ENCODE results near the gene MAGT1. TPM values are rescaled to one million over a fixed set of nuclear protein-coding genes. Genes with fewer than 3 reads are reported as not detected.

MAGT1 gene
- total and polyA plus RNA-seq, 2 of the 4 experiments (the other 2 are of a cell fraction) = 27.3 to 74.7 TPM

DNA sequence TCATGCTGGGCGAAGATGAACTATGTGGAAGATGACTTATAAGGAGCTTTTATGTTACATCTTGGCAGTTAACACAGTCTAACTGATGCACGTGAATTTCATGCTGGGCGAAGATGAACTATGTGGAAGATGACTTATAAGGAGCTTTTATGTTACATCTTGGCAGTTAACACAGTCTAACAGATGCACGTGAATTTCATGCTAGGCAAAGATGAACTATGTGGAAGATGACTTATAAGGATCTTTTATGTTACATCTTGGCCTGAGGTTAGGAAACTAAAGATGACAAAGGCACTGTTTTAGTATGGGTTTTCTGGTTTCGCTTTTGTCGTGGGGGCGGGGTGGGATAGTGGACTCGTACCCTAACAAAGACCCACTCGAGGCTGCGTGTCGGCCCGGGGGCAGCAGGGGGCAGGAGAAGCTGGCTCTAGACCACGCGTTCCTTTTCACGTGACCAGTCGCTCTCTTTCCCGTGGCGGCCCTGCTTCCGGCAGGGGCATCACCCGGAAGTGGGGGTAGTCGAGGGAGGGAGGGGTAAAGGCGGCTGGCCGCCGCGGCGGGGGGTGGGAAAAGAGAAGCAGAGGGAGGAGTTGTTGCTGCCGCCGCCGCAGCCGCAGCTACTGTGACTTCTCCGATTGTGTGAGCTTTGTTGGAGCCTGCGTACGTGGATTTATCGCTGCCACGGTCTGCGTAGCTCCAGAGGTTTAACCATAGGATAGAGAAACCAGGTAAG is 15.0 kb upstream of the MAGT1 start, which contains the start of gene ATP7A:
ATP7A (plus strand) TSS at position 586 of the 733 bp plus-strand sequence. CDS start 60,949 bp downstream, outside the sequence.
- Histone ChIP-seq H3K14ac (replicated peaks; ENCODE audit: low read depth, low read length) (peak within 1 kb of the TSS; percentile 93), H2BK15ac (ENCODE audit: low read depth, low read length) (peak within 1 kb of the TSS; percentile 59; the same call in 1 of the 3 replicates), H2BK120ac (ENCODE audit: low read depth, low read length) (peak within 1 kb of the TSS; percentile 50), H2AK9ac (replicated peaks; ENCODE audit: low read depth, low read length, poor library complexity) (no peak within 1 kb of the TSS), H3K4me3 (ENCODE audit: insufficient read depth, low read depth, low read length) (peak within 1 kb of the TSS; percentile 99), H2AK5ac (ENCODE audit: low read depth, low read length) (no peak within 1 kb of the TSS), H3K27me3 (ENCODE audit: control insufficient read depth, insufficient read depth, low read length) (no peaks in the 10 kb centered on the region), H3K56ac (ENCODE audit: extremely low read depth, insufficient read depth, low read length) (peak within 1 kb of the TSS; percentile 61; the same call in 1 of the 2 replicates), H2AFZ (replicated peaks; ENCODE audit: low read length, poor library complexity) (peak within 1 kb of the TSS; percentile 88), H3K4me2 (ENCODE audit: low read depth, low read length) (peak within 1 kb of the TSS; percentile 96), H4K20me1 (ENCODE audit: insufficient read depth, low read length) (no peaks in the 10 kb centered on the region), H3K9me3 (ENCODE audit: control insufficient read depth, insufficient read depth, low read length) (no peaks in the 10 kb centered on the region), H3K36me3 (ENCODE audit: control insufficient read depth, insufficient read depth, low read length) (no peaks in the 10 kb centered on the region), H3K4ac (ENCODE audit: low read depth, low read length) (peak within 1 kb of the TSS; percentile 77), H3K9ac (ENCODE audit: low read depth, low read length) (peak within 1 kb of the TSS; percentile 99), H4K8ac (ENCODE audit: low read depth in 2 of 2, low read length in 2 of 2) (peak within 1 kb of the TSS; percentile 65 to 80), H3K79me1 (ENCODE audit: low read depth in 1 of 2, low read length in 2 of 2) (peaks cover 0 to 4% of the 10 kb centered on the region in 2 experiments; a peak in 1 of 4 replicates), H3K23ac (ENCODE audit: low read depth, low read length) (peak within 1 kb of the TSS; percentile 51; the same call in 1 of the 2 replicates), H4K5ac (ENCODE audit: low read depth, low read length) (peak within 1 kb of the TSS; percentile 83), H3K27ac (ENCODE audit: insufficient read depth, low read length) (peak within 1 kb of the TSS; percentile 92), H4K91ac (ENCODE audit: insufficient read depth, low read depth, low read length) (peak within 1 kb of the TSS; percentile 43), H2BK5ac (ENCODE audit: low read depth, low read length, poor library complexity, severe bottlenecking) (peak within 1 kb of the TSS; percentile 66), H3K9me1 (ENCODE audit: insufficient read depth, low read length) (no peaks in the 10 kb centered on the region), H3K4me1 (ENCODE audit: control insufficient read depth, insufficient read depth, low read length) (no peaks in the 10 kb centered on the region), H2BK20ac (ENCODE audit: low read depth, low read length) (peak within 1 kb of the TSS; percentile 36), H3K18ac (ENCODE audit: low read depth, low read length) (peak within 1 kb of the TSS; percentile 91; the same call in 1 of the 2 replicates)
- ATAC-seq (ENCODE audit: low read depth) (peak; percentile 87), DNase-seq (peak; percentile 88)
- in situ Hi-C loops (cut with MboI; ENCODE audit: low sequenced_read_pairs) (loop anchor here (10.0 kb wide), 1 partner anchor 105 kb away; no protein-coding TSS in a partner anchor), intact Hi-C loops (cut with micrococcal nuclease) (loop anchor here (1.0 kb wide), 2 partner anchors 119 to 182 kb away; no protein-coding TSS in a partner anchor), dilution Hi-C loops (cut with HindIII; ENCODE audit: low sequenced_read_pairs, unreplicated experiment) (no loop called here)
- WGBS, 2 experiments (ENCODE audit: extremely low coverage in 2 of 2, insufficient read length in 1 of 2) = 29% methylated on average over 15 of the region's 36 CpGs; no CpG with 5 or more reads in 1 of the 2 experiments
- BruUV-seq (replicated peaks) = no TSS peak
- ChIA-PET CTCF (interaction anchor here (0.6 to 1.2 kb wide), 4 partner anchors 12 to 1461 kb away, joined by 3 to 4 read pairs (median 3); no protein-coding TSS in a partner anchor), POLR2A (ENCODE audit: unreplicated experiment) (interaction anchor here (0.6 to 0.8 kb wide), 2 partner anchors 11 to 13 kb away, joined by 4 read pairs; partner anchors contain the start of gene COX7B)
- peak; percentile 66 for TF ChIP-seq RAD21 (IDR thresholded peaks at IDR 0.05; ENCODE audit: low read length)
- no peak for TF ChIP-seq RCOR1 (IDR thresholded peaks at IDR 0.05; ENCODE audit: insufficient replicate concordance, low read length)
- no peak for TF ChIP-seq CHD1 (IDR thresholded peaks at IDR 0.05; ENCODE audit: low read depth, low read length)
- TF ChIP-seq SMC3 (IDR thresholded peaks at IDR 0.05; ENCODE audit: low read depth, low read length) = peak; percentile 57
- TF ChIP-seq POLR2A (IDR thresholded peaks at IDR 0.05; ENCODE audit: low read depth, low read length) = peak; percentile 76; the same call in 1 of the 2 replicates
- TF ChIP-seq USF2 (IDR thresholded peaks at IDR 0.05; ENCODE audit: low read depth, low read length) = peak; percentile 82
- TF ChIP-seq MAZ (IDR thresholded peaks at IDR 0.05; ENCODE audit: borderline replicate concordance, low read depth, low read length) = peak; percentile 95
- TF ChIP-seq ELK1 (IDR thresholded peaks at IDR 0.05; ENCODE audit: borderline replicate concordance, low read depth, low read length) = no peak
- TF ChIP-seq FOS (IDR thresholded peaks at IDR 0.05; ENCODE audit: low read depth, low read length) = no peak
- TF ChIP-seq RFX5 (IDR thresholded peaks at IDR 0.05; ENCODE audit: low read depth, low read length) = no peak
- TF ChIP-seq, protein P1, sequence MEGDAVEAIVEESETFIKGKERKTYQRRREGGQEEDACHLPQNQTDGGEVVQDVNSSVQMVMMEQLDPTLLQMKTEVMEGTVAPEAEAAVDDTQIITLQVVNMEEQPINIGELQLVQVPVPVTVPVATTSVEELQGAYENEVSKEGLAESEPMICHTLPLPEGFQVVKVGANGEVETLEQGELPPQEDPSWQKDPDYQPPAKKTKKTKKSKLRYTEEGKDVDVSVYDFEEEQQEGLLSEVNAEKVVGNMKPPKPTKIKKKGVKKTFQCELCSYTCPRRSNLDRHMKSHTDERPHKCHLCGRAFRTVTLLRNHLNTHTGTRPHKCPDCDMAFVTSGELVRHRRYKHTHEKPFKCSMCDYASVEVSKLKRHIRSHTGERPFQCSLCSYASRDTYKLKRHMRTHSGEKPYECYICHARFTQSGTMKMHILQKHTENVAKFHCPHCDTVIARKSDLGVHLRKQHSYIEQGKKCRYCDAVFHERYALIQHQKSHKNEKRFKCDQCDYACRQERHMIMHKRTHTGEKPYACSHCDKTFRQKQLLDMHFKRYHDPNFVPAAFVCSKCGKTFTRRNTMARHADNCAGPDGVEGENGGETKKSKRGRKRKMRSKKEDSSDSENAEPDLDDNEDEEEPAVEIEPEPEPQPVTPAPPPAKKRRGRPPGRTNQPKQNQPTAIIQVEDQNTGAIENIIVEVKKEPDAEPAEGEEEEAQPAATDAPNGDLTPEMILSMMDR (conservative IDR thresholded peaks at IDR 0.05; ENCODE audit: low read depth, low read length) = peak; percentile 62
- no peak for TF ChIP-seq NFE2L2 (IDR thresholded peaks at IDR 0.05; ENCODE audit: low read depth, low read length)
- no peak for TF ChIP-seq MAFK (IDR thresholded peaks at IDR 0.05; ENCODE audit: low read depth, low read length)

Data from IMR-90 (cell line).